Dermis microvascular lymphatic vessel endothelial cell (primary cell): ENCODE measurements around the gene ITPRIP. TPM values are rescaled to one million over a fixed set of nuclear protein-coding genes. Genes with fewer than 3 reads are reported as not detected.

Source experiments
- DNase-seq, 2 donors: peaks; one replicate each; pipeline versions ENCODE4 v3.0.0 to v3.0.0-alpha.2; 2010; ENCODE audit warnings: low read depth in 2 of 2
- total RNA-seq: library from RNA; depleted of rRNA; stranded (reverse); fragments of >200 nt; gene quantifications from 2 replicates; pipeline ENCODE4 v1.2.1, GENCODE V29; 2014

ITPRIP gene
- total RNA-seq, 1 donor from 2014 or later = 20.7 TPM

GRCh38 chr10:104325436-104326435, 12.5 kb downstream of the ITPRIP start:
- peak in 1 of 2 donors; percentile 63 for DNase-seq

- DNase-seq = no peak
These were observed 13.3 kb downstream of the ITPRIP start for GRCh38 chr10:104324931-104325330.

GRCh38 chr10:104324221-104324686, 14.0 kb downstream of the ITPRIP start:
- DNase-seq = no peak

GRCh38 chr10:104323760-104324201, 14.5 kb downstream of the ITPRIP start:
- DNase-seq = no peak

- DNase-seq = no peak
These were observed 15.2 kb downstream of the ITPRIP start for GRCh38 chr10:104323085-104323484.

- no peak for DNase-seq
These were observed 15.9 kb downstream of the ITPRIP start for GRCh38 chr10:104322416-104322782.

GRCh38 chr10:104321725-104322415, 16.4 kb downstream of the ITPRIP start:
- no peak for DNase-seq

- no peak for DNase-seq
These were observed 17.0 kb downstream of the ITPRIP start for GRCh38 chr10:104321226-104321625.

- DNase-seq = no peak
These were observed 19.2 kb downstream of the ITPRIP start for GRCh38 chr10:104318810-104319741.

- no peak for DNase-seq
These were observed 19.9 kb downstream of the ITPRIP start for GRCh38 chr10:104318326-104318725.

- no peak for DNase-seq
These were observed 20.5 kb downstream of the ITPRIP start for GRCh38 chr10:104317726-104318299.

- DNase-seq = no peak
These were observed 21.0 kb downstream of the ITPRIP start for GRCh38 chr10:104317269-104317710.

GRCh38 chr10:104316321-104317099, 21.8 kb downstream of the ITPRIP start:
- no peak for DNase-seq

GRCh38 chr10:104315486-104315921, 22.8 kb downstream of the ITPRIP start:
- no peak for DNase-seq

- no peak for DNase-seq
These were observed 23.4 kb downstream of the ITPRIP start for GRCh38 chr10:104314591-104315485.

GRCh38 chr10:104311184-104311720, 27.0 kb downstream of the ITPRIP start:
- DNase-seq = no peak

GRCh38 chr10:104309980-104310978, 28.0 kb downstream of the ITPRIP start:
- peak in 1 of 2 donors; percentile 55 for DNase-seq
